ENCODE measurements around the gene SYTL2. TPM values are rescaled to one million over a fixed set of nuclear protein-coding genes. Genes with fewer than 3 reads are reported as not detected.
"Not testable (repeated sequence)": the region's sequence is repeated elsewhere in the genome, so short reads cannot be mapped to it uniquely, and the experiment has no call there.

SYTL2 gene
- 17.3 and 37.4 TPM in 2 replicates for total RNA-seq (2014; rRNA removed; shearing (Covaris generic); ENCODE audit: low replicate concordance)

- Histone ChIP-seq H3K27me3 (no peaks in the 10 kb centered on the region), H3K9me3 (no peaks in the 10 kb centered on the region), H3K4me3 (peak within 1 kb of the TSS; percentile 58), H3K36me3 (no peaks in the 10 kb centered on the region)
- DNase-seq = peak; percentile 76
Observed at GRCh38 chr11:85810871-85811611, at the start of gene SYTL2. Gene SYTL2, minus strand, starts transcription at chr11:85811141. Its CDS starts 53,416 bp downstream, at chr11:85757725.

- H3K4me3 ChIP-seq, DNase-seq, H3K9me3 ChIP-seq, H3K36me3 ChIP-seq, H3K27me3 ChIP-seq: not testable (repeated sequence)
Observed at GRCh38 chr11:85859541-85859940, 48.6 kb upstream of the SYTL2 start.

- DNase-seq = no peak
- no peaks in the 10 kb centered on the region for H3K9me3 ChIP-seq
- H3K36me3 ChIP-seq = no peaks in the 10 kb centered on the region
- H3K4me3 ChIP-seq = no peak overlapping the region
- H3K27me3 ChIP-seq = no peaks in the 10 kb centered on the region
Observed at GRCh38 chr11:85857098-85857497, 46.2 kb upstream of the SYTL2 start.

GRCh38 chr11:85855341-85855656 lies 44.4 kb upstream of the SYTL2 start, which contains the start of gene CCDC83:
Gene CCDC83, plus strand, starts transcription at chr11:85855383. Its CDS starts 9,741 bp downstream, at chr11:85865124.
- Histone ChIP-seq H3K36me3 (no peaks in the 10 kb centered on the region), H3K4me3 (peak within 1 kb of the TSS; percentile 50), H3K9me3 (peaks cover 4% of the 10 kb centered on the region; the same call in 1 of the 2 replicates), H3K27me3 (no peaks in the 10 kb centered on the region)
- no peak for DNase-seq

- peak; percentile 94 for DNase-seq
- Histone ChIP-seq H3K27me3 (no peaks in the 10 kb centered on the region), H3K36me3 (no peaks in the 10 kb centered on the region), H3K9me3 (peaks cover 4% of the 10 kb centered on the region; the same call in 1 of the 2 replicates), H3K4me3 (peak overlapping the region; percentile 50)
Observed at GRCh38 chr11:85854557-85855340, 43.8 kb upstream of the SYTL2 start.

- H3K4me3 ChIP-seq = peak overlapping the region; percentile 50
- H3K27me3 ChIP-seq = no peaks in the 10 kb centered on the region
- H3K36me3 ChIP-seq = no peaks in the 10 kb centered on the region
- DNase-seq = no peak
- H3K9me3 ChIP-seq = peaks cover 4% of the 10 kb centered on the region; the same call in 1 of the 2 replicates
Observed at GRCh38 chr11:85854212-85854556, 43.2 kb upstream of the SYTL2 start.

- not testable (repeated sequence) for H3K36me3 ChIP-seq
Observed at GRCh38 chr11:85853541-85853940, 42.6 kb upstream of the SYTL2 start.

GRCh38 chr11:85852754-85853153 lies 41.8 kb upstream of the SYTL2 start:
- H3K27me3 ChIP-seq, H3K36me3 ChIP-seq, H3K9me3 ChIP-seq, DNase-seq, H3K4me3 ChIP-seq: not testable (repeated sequence)

More at GRCh38 chr11:85853541-85853940, 42.6 kb upstream of the SYTL2 start:
- H3K9me3 ChIP-seq, DNase-seq, H3K27me3 ChIP-seq: not testable (repeated sequence)
- H3K4me3 ChIP-seq = peak overlapping the region; percentile 50

- H3K36me3 ChIP-seq = no peaks in the 10 kb centered on the region
- no peak overlapping the region for H3K4me3 ChIP-seq
- H3K27me3 ChIP-seq = no peaks in the 10 kb centered on the region
- peaks cover 4% of the 10 kb centered on the region; the same call in 1 of the 2 replicates for H3K9me3 ChIP-seq
- no peak for DNase-seq
Observed at GRCh38 chr11:85848556-85848955, 37.6 kb upstream of the SYTL2 start.

GRCh38 chr11:85848006-85848405 lies 37.1 kb upstream of the SYTL2 start:
- no peak for DNase-seq
- Histone ChIP-seq H3K36me3 (no peaks in the 10 kb centered on the region), H3K9me3 (peaks cover 4% of the 10 kb centered on the region; the same call in 1 of the 2 replicates), H3K4me3 (no peak overlapping the region), H3K27me3 (no peaks in the 10 kb centered on the region)

- H3K36me3 ChIP-seq = no peaks in the 10 kb centered on the region
- no peaks in the 10 kb centered on the region for H3K27me3 ChIP-seq
- H3K9me3 ChIP-seq = peaks cover 4% of the 10 kb centered on the region; the same call in 1 of the 2 replicates
- DNase-seq = no peak
- H3K4me3 ChIP-seq = no peak overlapping the region
Observed at GRCh38 chr11:85847436-85847835, 36.5 kb upstream of the SYTL2 start.

- no peaks in the 10 kb centered on the region for H3K27me3 ChIP-seq
Observed at GRCh38 chr11:85845124-85845631, 34.2 kb upstream of the SYTL2 start.

GRCh38 chr11:85844439-85845123 lies 33.6 kb upstream of the SYTL2 start:
- Histone ChIP-seq H3K9me3 (no peaks in the 10 kb centered on the region; the same call in 1 of the 2 replicates), H3K36me3 (no peaks in the 10 kb centered on the region), H3K4me3 (no peak overlapping the region), H3K27me3 (no peaks in the 10 kb centered on the region)
- peak; percentile 49 for DNase-seq

More at GRCh38 chr11:85845124-85845631, 34.2 kb upstream of the SYTL2 start:
- Histone ChIP-seq H3K9me3 (no peaks in the 10 kb centered on the region; the same call in 1 of the 2 replicates), H3K36me3 (no peaks in the 10 kb centered on the region), H3K4me3 (no peak overlapping the region)
- DNase-seq = no peak

- Histone ChIP-seq H3K36me3 (no peaks in the 10 kb centered on the region), H3K4me3 (no peak overlapping the region), H3K27me3 (no peaks in the 10 kb centered on the region), H3K9me3 (no peaks in the 10 kb centered on the region; the same call in 1 of the 2 replicates)
- DNase-seq = no peak
Observed at GRCh38 chr11:85843929-85844328, 33.0 kb upstream of the SYTL2 start.

GRCh38 chr11:85840932-85841331 lies 30.0 kb upstream of the SYTL2 start:
- not testable (repeated sequence) for DNase-seq, H3K9me3 ChIP-seq, H3K36me3 ChIP-seq, H3K4me3 ChIP-seq, H3K27me3 ChIP-seq

- Histone ChIP-seq H3K9me3 (0 out of 2 replicates have a peak, but pooled peaks cover 5% of the 10 kb centered on the region), H3K4me3 (no peak overlapping the region), H3K27me3 (no peaks in the 10 kb centered on the region), H3K36me3 (no peaks in the 10 kb centered on the region)
- no peak for DNase-seq
Observed at GRCh38 chr11:85835729-85836128, 24.8 kb upstream of the SYTL2 start.

GRCh38 chr11:85835263-85835662 lies 24.3 kb upstream of the SYTL2 start:
- Histone ChIP-seq H3K36me3 (no peaks in the 10 kb centered on the region), H3K9me3 (0 out of 2 replicates have a peak, but pooled peaks cover 5% of the 10 kb centered on the region), H3K27me3 (no peaks in the 10 kb centered on the region), H3K4me3 (no peak overlapping the region)
- DNase-seq = no peak

Data from MG63 (cell line).